Retinal pigment epithelial cell (primary cell): ENCODE data around the gene SHC2.

Experiments
- DNase-seq: peaks from one replicate; pipeline ENCODE4 v3.0.0-alpha.2; 2010; ENCODE audit warnings: low read depth
- H3K4me3 ChIP-seq: 2 replicates; pipeline ENCODE4 v1.5.1; 2011; ENCODE audit warnings: mild to moderate bottlenecking, low read length, control low read depth, moderate library complexity
- CTCF ChIP-seq: conservative IDR thresholded peaks from 2 replicates; pipeline ENCODE4 v1.5.1; 2011; ENCODE audit warnings: low read depth, low read length, control low read depth, inconsistent platforms

Gene SHC2

GRCh38 chr19:501646-502045 lies 40.8 kb upstream of the SHC2 start:
- DNase-seq, result no peak

GRCh38 chr19:498977-499623 lies 38.3 kb upstream of the SHC2 start:
- no peak for TF ChIP-seq CTCF
- no peak for DNase-seq
- no peak overlapping the region for H3K4me3 ChIP-seq

More at GRCh38 chr19:501646-502045, 40.8 kb upstream of the SHC2 start:
- no peak for TF ChIP-seq CTCF
- no peak overlapping the region for H3K4me3 ChIP-seq

GRCh38 chr19:498511-498891 lies 37.7 kb upstream of the SHC2 start:
- no peak overlapping the region for H3K4me3 ChIP-seq
- DNase-seq, result no peak
- TF ChIP-seq CTCF, result no peak

GRCh38 chr19:497869-498510 lies 37.2 kb upstream of the SHC2 start:
- no peak overlapping the region for H3K4me3 ChIP-seq
- TF ChIP-seq CTCF, result no peak
- no peak for DNase-seq

- no peak for TF ChIP-seq CTCF
- DNase-seq, result no peak
- no peak overlapping the region for H3K4me3 ChIP-seq
Observed at GRCh38 chr19:497491-497868, 36.6 kb upstream of the SHC2 start.

- TF ChIP-seq CTCF, result no peak
- H3K4me3 ChIP-seq, result no peak overlapping the region
- DNase-seq, result no peak
Observed at GRCh38 chr19:496986-497385, 36.2 kb upstream of the SHC2 start.

GRCh38 chr19:496112-496665 lies 35.4 kb upstream of the SHC2 start, which contains the start of gene MADCAM1:
MADCAM1 (plus strand) TSS chr19:496486; CDS start chr19:496500, 14 bp downstream.
- TF ChIP-seq CTCF, result no peak

More at GRCh38 chr19:496112-496665, 35.4 kb upstream of the SHC2 start, which contains the start of gene MADCAM1:
- no peak for DNase-seq
- no peak within 1 kb of the TSS for H3K4me3 ChIP-seq
